Embryonic facial prominence (tissue), 1 donor: ENCODE data around the gene KCNA1.

ENCODE experiments used
- DNase-seq: peaks from one replicate; pipeline ENCODE4 v3.0.0-alpha.2; 2016; ENCODE audit errors: extremely low spot score

The KCNA1 gene

DNA sequence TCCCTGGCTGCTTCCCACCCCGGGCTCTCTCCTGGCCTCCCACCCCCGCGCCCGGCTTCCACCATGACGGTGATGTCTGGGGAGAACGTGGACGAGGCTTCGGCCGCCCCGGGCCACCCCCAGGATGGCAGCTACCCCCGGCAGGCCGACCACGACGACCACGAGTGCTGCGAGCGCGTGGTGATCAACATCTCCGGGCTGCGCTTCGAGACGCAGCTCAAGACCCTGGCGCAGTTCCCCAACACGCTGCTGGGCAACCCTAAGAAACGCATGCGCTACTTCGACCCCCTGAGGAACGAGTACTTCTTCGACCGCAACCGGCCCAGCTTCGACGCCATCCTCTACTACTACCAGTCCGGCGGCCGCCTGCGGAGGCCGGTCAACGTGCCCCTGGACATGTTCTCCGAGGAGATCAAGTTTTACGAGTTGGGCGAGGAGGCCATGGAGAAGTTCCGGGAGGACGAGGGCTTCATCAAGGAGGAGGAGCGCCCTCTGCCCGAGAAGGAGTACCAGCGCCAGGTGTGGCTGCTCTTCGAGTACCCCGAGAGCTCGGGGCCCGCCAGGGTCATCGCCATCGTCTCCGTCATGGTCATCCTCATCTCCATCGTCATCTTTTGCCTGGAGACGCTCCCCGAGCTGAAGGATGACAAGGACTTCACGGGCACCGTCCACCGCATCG lies 1.8 kb downstream of the KCNA1 start:
- DNase-seq = no peak

DNA sequence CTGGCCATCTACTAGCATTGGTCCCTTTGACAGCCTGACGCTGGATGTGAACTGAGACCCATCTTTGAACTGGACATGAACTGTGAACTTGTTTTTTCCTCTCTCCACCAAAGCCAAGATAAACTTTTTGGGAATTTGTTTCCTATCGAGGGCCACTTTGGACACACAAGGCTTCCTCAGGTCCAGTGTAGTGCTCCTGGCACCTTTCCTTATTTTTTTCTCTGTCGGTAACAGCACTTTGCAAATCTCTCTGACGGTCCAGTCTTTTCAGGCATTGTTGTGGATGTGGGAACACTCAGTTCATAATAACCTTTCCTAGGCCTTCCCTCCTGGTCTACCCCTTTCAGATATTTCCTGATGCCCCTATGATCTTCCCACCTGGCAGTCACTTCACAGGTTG lies 5.0 kb downstream of the KCNA1 start:
- DNase-seq = no peak

DNA sequence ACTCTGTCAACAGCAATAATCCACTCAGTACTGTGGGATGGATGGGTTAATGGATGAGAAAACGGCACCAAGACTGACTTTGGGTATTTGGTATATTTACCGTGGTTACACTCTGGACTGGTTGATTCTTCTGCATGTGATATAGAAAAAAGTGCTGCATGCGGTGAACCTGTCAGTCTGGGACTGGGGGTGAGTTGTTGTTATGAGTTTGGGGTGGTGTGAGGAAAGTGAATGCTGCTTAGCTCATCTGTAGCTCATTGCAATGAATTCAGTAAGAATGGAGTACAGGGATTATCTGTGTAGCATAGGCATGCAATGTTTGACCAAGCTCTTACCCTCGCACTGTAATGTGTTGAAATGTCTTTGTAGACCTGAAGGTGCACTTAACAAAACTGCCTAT lies 6.0 kb downstream of the KCNA1 start:
- no peak for DNase-seq

DNA sequence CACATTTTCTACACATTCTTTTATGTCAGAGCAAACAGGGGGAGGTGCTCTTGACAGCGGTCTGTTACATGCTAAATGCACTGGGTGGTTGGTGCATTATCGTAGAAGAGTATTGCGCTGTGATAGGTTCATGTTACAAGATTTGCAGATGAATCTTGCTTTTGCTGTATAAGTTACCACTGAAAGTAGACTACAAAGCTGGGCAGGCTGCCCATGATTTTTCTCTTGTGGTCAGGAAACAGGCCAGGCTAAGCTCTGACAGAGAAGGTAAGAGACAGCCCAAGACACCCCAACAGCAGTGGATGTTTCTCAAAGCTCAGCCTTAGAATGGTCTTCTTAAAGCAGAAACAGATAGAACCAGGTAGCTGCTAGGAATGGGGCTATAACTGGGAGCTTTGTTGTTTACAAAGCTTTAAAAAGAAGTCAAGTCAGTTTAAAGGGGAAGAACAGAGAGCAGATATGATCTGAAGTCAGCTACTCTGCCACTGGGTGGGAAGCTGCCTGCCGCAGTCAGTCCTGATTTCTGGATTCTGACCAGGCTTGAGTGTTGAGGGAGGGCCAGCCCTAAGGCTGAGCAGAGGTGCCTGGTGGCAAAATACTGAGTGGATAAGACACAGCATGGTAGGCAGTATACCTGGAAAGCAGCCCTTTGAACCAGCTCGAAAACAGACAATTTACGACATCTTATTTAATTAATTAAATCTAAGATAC lies 9.4 kb downstream of the KCNA1 start:
- no peak for DNase-seq

DNA sequence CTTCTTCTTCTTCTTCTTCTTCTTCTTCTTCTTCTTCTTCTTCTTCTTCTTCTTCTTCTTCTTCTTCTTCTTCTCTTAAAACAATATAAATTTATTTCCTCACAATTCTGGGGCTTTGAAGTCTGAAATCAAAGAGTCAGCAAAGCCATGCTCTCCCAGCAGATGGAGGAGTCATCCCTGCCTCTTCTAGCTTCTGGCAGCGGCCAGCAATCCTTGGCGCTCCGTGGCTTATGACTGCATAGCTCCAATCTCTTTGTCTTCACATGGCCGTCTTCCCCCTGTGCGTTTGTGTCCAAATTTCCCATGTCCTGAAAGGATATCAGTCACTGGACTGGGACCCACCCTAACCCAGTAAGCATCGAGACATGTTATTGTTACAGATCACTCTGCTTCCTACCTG lies 22.9 kb downstream of the KCNA1 start:
- no peak for DNase-seq

DNA sequence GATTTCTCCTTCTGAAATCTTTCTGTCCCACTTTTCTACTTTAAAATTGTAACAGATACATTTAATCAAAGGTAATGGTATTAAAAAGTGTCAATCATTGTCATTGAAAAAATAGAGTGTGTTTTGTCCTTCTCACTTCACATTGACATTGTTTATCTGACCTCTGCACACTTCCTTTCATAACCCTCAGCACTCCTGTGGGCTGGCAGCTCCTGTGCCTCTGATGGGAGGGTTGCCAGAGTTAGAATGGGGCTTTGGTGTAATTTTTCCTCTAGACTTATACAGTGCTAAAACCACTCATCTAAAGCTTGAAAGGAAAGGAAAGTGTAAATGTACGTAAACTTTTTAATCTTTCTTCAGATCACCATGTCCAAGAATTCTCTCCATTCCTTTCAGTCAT lies 23.7 kb downstream of the KCNA1 start:
- no peak for DNase-seq

DNA sequence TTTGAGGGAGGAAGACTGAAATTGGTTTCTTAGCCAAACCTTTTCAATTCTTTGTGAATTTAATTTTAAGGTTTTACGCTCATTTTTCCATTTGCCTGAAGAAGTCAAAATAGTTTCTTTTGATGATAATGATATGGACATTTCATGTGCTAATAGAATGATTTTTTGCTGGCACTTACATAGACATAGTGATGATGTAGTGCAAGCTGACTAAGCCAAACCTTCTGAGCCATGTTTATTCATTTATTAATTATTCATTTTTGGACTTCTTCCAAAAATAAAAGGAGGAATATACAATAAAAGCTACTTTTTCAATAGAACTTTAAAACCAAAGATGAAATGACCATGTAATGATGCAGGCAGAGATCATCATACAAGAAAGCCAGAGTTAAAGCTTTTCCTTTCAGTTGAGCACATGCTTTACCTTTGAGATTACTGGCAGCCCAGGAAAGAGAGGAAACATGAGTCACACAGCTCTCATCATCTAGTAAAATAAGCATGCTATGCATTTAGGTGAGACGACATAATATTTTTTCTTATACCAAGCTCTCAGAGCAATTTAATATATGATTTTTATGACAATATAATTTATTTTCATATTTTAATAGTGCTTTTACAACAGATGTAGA lies 24.8 kb downstream of the KCNA1 start:
- no peak for DNase-seq

DNA sequence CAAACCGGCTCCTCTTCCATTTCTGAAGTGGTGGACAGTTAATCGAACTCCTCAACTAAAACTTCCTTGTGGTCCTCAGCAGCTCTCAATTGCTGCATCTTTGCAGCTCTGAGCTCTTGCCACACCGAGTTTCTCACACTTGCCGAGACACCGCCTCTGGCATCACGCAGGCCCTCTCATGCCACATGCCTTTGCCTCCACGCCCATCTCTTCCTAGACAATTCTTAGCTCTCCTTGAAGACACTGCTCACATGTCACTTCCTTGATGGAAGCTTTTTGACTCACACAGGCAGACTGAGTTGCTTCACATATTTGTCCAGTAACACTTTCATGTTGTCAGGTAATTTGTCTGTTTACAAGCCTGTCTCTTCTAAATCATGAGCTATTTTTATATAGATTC lies 29.2 kb downstream of the KCNA1 start:
- no peak for DNase-seq

DNA sequence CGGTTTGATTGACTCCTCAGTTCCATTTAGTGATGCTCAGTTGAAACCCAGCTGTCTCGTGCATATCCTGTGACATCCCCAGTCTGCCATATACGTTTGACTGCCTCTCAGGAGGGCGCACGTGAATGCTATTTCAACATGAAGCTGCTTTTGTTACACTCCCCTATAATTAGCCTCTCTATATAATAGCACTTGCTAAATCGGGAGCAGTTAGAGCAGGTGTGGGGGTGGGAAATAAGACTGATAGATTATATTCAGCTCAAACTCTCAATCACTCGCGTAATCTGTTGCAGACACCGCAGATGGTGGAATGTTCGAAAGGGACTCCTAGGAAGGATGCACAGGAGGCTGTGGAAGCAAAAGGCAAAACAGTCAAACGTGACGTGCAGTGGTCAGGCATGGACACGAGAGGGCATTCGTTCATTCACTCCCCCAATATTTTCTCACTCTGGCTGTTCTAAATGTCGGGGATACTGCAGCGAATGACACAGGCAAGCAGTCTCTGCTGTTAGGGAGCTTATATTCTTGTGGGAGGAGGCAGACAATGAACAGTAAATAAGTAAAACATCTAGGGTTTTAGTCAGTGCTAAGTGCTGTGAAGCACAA lies 29.8 kb downstream of the KCNA1 start:
- DNase-seq = no peak

DNA sequence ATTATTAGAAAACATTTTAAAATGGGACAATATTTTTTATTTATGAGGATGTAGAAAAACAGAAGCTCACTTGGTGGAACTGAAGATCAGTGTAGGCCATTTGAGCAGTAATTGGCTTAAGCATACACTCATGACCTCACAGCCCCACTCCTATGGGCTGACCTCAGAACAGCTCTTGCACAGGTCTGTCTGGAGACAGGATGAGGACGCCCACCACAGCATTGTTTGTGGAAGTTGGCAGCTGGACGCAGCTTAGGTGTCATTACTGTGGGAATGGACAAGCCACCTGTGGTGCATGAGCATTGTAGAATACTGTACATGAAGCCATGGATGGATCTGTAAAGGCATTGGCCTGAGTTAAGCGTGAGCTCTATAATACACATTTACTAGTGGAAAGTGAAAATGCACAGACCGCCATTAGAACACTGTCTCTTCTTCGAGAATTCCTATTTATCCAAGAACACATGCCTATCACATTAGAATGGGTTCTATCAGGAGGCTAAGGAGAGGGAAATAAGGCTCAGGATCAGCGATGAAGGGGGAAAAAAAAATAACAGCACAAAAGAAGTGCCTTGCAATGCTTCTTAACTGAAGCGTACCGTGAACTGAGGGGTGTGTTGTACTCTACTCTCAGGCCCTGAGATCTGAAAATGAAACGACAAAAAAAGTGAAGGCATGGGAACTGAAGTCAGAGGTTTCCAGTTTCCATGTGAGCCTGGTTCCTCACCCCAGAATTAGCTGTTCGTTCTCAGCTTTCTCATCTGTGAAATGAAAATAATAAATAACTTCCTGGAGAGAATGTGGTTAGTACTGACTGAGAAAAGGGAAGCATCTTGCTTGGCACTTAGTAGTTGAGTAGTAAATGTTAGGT lies 33.6 kb downstream of the KCNA1 start:
- no peak for DNase-seq

DNA sequence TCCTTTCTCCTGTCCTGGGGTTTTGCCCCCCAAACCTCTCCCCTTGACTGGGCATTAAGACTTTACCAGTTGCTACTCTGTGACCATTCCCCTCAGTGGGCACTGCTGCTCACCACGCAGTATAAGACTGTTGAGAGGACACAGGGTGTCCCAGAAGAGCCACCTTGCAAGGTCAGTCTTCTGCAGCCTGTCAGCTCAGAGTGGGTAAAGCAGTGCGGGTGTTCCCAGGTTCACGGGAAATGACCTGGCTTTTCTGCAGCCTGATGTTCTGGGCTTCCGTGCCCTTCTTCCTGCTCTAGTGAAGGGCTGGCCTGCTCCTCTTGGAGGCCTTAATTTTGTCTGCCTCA lies 34.2 kb downstream of the KCNA1 start:
- DNase-seq = no peak

DNA sequence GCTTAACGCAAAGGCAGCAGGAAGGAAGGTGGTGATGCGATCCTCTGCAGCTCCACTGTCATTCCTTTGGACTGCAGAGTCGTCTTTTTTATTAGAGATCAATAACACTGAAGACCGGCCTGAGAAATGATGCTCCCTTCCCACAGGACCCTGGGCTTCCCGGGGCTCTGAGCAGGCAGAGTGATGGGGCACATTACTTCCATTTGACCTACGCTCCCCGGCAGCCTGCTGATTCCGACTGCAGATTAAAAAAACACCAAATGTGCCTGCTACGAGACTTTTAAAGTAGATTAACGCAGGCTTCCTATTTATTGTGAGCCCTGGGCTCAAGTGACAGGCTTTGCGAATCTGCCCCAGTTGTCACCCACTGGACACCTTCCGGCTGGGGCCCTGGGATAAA lies 37.5 kb downstream of the KCNA1 start:
- no peak for DNase-seq

DNA sequence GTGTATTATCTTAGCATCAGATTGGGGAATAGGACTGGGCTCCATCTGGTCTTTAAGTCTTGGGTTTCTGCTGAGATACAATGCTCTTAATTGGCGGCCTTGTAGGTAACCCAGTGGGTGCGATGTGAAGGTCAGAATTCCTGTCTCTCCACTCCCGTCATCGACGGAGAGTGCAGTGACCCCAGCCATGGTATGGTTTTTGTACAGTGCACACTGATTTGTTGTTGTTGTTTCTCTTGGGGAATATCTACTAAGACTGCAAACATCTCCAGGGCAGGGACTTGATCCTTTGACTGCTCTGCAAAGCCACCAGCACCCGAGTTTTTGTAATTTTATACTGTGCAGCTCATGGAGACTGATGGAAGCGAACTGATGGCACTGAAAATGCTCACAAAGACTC lies 41.4 kb downstream of the KCNA1 start:
- DNase-seq = no peak

DNA sequence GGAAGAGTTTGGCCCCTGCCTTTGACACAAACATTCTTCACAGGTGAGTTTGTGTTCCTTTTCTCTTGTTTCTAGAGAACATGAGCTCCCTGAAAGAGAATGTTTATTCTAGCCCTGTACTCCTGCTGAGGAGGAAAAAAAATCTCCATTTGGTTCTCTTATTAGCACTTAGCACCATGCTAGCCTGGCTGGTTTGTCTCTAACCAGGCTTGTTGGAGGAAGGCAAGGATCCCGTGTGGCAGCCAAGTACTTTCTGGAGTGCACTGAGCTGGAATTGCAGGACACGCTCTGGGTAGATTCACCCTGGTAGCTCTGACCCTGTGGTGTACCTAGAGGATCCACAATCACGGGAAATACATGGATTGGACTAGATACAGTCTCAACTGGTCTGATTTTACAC lies 41.9 kb downstream of the KCNA1 start:
- no peak for DNase-seq

DNA sequence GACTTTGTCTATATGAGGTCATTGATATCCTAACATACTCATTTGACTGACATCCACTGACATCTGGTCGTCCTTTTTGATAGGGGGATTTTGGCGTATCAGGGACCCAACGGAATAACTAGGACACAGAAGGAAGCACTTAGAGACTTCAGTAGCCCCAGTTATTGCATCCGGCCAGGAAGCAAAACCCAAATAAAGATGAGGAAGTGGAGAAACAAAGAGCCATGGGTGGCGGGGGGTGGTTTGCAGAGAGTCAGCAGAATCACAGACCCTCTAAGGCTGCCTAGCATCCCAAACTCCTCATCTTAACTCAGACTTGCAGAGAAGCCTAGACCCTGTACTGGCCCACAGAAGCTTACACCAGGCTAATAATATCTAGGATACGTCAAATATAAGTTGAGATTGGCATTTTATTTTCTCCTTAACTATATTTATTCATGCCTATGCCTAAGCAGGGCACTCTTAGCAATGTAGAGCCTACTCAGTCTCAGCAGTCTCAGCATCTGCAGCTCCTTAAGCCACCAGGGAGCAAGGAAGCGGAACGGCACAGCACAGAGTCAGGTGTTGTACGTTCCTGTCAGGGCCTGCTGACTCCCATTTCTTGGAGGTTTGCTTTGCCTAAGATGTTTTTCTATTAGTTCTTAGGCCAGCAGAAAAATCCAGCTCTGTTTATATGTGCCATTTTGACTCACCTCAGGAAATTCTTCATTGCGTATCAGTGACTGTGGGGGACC lies 45.1 kb downstream of the KCNA1 start:
- DNase-seq = no peak

DNA sequence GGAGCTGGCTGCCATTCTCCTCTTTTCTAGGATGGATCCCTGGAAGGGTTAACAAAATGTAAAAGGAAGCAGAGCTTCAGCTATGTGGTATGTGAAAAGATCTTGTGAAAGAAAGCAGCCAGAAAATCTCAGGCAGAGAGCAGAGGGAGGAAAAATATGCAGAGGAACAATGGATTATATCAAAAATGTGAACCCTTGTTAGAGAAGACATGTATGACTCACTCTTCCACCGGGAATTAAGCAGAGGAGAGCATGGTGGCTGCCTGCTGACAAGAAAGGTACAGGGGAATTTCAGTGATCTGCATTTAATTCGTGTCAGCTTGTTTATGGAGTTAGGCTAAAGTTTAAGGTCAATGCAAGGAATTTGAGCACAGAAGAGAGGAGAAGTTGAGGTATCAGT lies 46.3 kb downstream of the KCNA1 start:
- DNase-seq = no peak

DNA sequence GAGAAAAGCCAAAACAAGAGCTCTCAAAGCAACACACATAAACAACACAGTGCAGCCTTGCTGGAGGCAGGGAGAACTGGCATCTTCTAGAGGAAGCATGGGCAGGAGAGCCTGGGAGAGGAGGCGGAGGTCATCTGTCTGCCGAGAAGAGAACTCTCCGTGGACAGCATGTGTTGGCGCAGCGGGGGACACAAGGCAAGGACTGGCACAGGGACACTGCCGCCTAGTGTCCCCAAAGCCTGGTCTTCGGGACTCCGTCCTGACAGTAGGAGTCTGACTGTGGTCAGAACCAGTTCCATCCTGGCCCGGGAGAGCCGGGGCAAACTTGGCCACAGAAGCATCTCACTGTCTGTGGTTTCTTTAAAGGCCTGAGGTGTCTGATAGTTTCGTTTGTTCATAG lies 47.3 kb downstream of the KCNA1 start:
- DNase-seq = no peak

DNA sequence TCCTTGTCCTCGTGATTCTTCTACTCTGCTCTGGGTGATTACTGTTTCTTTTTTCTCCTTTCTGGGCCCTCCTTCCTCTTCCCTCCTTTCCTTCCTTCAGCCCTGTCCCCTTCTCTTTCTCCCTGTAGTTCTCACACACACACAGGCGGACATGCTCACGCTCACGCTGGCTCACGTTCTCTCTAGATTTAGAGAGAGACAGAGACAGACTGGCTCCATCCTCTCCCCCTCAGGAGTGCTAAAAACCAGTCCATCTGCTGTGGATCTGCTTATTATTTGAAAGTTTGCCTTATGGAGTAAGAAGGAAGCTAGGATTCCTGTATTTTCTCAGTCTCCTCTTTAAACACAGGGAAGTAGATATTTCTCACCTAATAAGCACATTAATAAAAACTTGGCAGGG lies 48.1 kb downstream of the KCNA1 start:
- no peak for DNase-seq

DNA sequence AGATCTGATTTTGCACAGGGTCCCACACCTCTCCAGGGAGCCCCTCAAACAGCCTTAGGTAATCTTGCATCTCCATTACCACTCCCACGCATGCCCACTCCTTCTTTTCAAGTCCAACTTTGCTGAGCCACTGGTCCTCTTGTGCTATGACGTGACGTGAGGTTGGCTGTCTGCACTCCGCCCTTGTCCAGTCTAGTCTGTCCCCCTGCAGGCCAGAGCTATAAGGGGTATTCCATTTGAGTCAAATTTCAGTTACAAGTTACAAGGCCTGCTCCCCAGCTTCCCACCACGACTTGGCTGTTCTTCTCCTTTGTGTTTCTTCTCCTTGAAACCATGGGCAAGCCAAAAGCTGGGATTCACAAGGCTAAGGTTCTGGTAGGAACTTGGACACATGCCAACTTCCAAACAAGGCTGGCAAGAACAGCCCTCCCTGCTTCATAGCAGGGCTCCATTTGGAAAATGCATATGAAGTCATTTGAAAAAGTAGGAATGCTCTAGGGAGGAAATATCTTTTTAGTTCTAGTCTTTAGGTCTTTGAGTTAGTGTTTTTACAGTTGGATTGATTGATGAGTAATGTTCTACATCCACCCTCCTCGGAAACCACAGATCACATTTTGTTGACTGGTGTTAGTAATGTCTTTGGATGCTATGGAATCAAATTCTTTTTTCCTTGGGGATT lies 49.1 kb downstream of the KCNA1 start:
- no peak for DNase-seq

DNA sequence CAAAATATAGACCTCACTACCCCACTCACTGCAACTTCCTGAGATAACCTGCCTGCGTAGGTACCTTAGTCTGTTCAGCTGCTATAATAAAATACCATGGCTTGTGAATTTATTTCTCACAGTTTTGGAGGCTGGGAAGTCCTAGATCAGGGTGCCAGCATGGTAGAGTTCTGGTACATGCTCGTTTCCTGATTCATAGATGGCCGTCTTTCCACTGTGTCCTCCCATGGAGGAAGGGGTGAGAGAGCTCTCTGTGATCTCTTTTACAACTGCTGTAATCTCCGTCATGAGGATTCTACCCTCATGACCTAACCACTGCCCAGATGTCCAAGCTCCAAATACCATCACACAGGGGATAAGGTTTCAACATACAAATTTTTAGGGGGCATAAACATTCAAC lies 49.7 kb downstream of the KCNA1 start:
- no peak for DNase-seq

DNA sequence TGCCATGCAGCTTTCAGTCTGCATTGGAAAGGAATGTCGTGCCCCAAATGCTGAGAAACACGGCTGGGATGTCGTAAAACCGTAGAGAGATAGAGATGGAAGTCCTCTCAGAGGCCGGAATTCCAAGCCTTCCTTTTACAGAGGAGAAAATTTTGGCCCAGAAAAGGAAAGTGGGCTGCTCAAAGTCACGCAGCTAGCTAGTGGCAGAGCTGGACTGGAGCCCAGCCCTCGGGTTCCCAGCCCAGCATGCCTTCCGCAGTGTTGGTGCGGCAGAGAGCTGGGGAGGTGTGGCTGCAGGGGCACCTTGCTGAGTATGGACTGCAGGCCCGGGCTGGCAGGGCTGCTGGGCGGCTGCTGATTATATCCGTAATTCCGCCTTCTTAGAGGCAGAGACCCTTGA lies 50.3 kb downstream of the KCNA1 start:
- DNase-seq = no peak
